ENCODE measurements around the gene AIG1.
"Not testable (repeated sequence)": the region's sequence is repeated elsewhere in the genome, so short reads cannot be mapped to it uniquely, and the experiment has no call there.

DNA sequence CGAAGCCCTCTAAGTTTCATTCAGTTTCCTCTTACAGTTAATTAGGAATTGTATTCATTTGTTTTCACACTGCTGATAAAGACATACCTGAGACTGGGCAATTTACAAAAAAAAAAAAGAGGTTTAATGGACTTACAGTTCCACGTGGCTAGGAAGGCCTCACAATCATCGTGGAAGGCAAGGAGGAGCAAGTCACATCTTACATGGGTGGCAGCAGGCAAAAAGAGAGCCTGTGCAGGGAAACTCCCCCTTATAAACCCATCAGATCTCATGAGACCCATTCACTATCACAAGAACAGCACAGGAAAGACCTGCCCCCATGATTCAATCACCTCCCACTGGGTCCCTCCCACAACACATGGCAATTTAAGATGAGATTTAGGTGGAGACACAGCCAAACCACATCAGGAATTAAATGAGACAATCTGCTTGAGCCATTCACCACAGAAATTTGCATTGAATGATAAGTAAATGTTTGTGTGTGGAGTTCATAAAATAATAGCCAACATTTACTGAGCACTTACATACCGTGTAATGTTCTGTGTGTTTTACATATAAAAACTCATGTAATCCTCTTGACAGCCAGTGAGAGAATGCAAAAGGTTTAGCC is 185.6 kb downstream of the AIG1 start:
- TF ChIP-seq, protein P1, sequence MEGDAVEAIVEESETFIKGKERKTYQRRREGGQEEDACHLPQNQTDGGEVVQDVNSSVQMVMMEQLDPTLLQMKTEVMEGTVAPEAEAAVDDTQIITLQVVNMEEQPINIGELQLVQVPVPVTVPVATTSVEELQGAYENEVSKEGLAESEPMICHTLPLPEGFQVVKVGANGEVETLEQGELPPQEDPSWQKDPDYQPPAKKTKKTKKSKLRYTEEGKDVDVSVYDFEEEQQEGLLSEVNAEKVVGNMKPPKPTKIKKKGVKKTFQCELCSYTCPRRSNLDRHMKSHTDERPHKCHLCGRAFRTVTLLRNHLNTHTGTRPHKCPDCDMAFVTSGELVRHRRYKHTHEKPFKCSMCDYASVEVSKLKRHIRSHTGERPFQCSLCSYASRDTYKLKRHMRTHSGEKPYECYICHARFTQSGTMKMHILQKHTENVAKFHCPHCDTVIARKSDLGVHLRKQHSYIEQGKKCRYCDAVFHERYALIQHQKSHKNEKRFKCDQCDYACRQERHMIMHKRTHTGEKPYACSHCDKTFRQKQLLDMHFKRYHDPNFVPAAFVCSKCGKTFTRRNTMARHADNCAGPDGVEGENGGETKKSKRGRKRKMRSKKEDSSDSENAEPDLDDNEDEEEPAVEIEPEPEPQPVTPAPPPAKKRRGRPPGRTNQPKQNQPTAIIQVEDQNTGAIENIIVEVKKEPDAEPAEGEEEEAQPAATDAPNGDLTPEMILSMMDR (IDR thresholded peaks at IDR 0.05), result not testable (repeated sequence)
- TF ChIP-seq POLR2A (IDR thresholded peaks at IDR 0.05), result not testable (repeated sequence)

Measured in body of pancreas (tissue), 4 donors.